MM.1S (cell line): ENCODE results near the gene TMEFF2.

Source experiments
- DNase-seq: peaks from one replicate; pipeline ENCODE4 v3.0.0-alpha.2; 2015
- H2AFZ ChIP-seq: fragments of 300-600 bp; sonication (generic); 2 replicates; pipeline ENCODE4 v1.6.0; 2016; ENCODE audit warnings: antibody characterized with exemption, low read length
- H3F3A ChIP-seq: fragments of 300-600 bp; sonication (generic); 2 replicates; pipeline ENCODE4 v1.6.1; 2016; ENCODE audit warnings: mild to moderate bottlenecking, antibody characterized with exemption, low read length, moderate library complexity, mixed read lengths; ENCODE audit not compliant: insufficient read depth
- H3K27ac ChIP-seq: fragments of 300-600 bp; sonication (generic); 2 replicates; pipeline ENCODE4 v1.5.1; 2016; ENCODE audit warnings: mild to moderate bottlenecking, low read length
- H3K27me3 ChIP-seq: fragments of 300-600 bp; sonication (generic); replicated peaks from 2 replicates; pipeline ENCODE4 v1.6.0; 2016; ENCODE audit warnings: low read length; ENCODE audit not compliant: insufficient read depth
- H3K36me3 ChIP-seq: fragments of 300-600 bp; sonication (generic); replicated peaks from 2 replicates; pipeline ENCODE4 v1.6.1; 2016; ENCODE audit warnings: mild to moderate bottlenecking, low read length, mixed read lengths; ENCODE audit not compliant: insufficient read depth
- H3K4me1 ChIP-seq: fragments of 300-600 bp; sonication (generic); 2 replicates; pipeline ENCODE4 v1.6.1; 2016; ENCODE audit warnings: low read length, mixed read lengths
- H3K4me2 ChIP-seq: fragments of 300-600 bp; sonication (generic); 2 replicates; pipeline ENCODE4 v1.6.0; 2016; ENCODE audit warnings: low read depth, low read length
- H3K4me3 ChIP-seq: fragments of 300-600 bp; sonication (generic); 2 replicates; pipeline ENCODE4 v1.5.1; 2016; ENCODE audit warnings: low read length, mixed read lengths
- H3K79me2 ChIP-seq: fragments of 300-600 bp; sonication (generic); 2 replicates; pipeline ENCODE4 v1.6.1; 2016; ENCODE audit warnings: mixed run types, low read length, mixed read lengths
- H3K9ac ChIP-seq: fragments of 300-600 bp; sonication (generic); 2 replicates; pipeline ENCODE4 v1.6.1; 2016; ENCODE audit warnings: low read length, mixed read lengths
- H3K9me2 ChIP-seq: fragments of 300-600 bp; sonication (generic); replicated peaks from 2 replicates; pipeline ENCODE4 v1.6.1; 2016; ENCODE audit warnings: mild to moderate bottlenecking, low read length, mixed read lengths; ENCODE audit not compliant: insufficient read depth
- H3K9me3 ChIP-seq: fragments of 300-600 bp; sonication (generic); replicated peaks from 2 replicates; pipeline ENCODE4 v1.6.1; 2016; ENCODE audit warnings: mild to moderate bottlenecking, low read length, mixed read lengths; ENCODE audit not compliant: insufficient read depth
- H4K20me1 ChIP-seq: fragments of 300-600 bp; sonication (generic); 2 replicates; pipeline ENCODE4 v1.6.1; 2016; ENCODE audit warnings: mild to moderate bottlenecking, low read length, moderate library complexity, mixed read lengths; ENCODE audit not compliant: insufficient read depth
- EZH2 ChIP-seq: fragments of 300-600 bp; sonication (generic); optimal IDR thresholded peaks from 2 replicates; pipeline ENCODE3; 2017; ENCODE audit warnings: low read depth, mild to moderate bottlenecking, antibody characterized with exemption, low read length, mixed read lengths
- EZH2phosphoT487 ChIP-seq: fragments of 300-600 bp; sonication (generic); IDR thresholded peaks from 2 replicates; pipeline ENCODE4 v1.6.1; 2018; ENCODE audit warnings: antibody characterized with exemption, low read length
- TF ChIP-seq, protein P1 (sequence below): fragments of 300-600 bp; sonication (generic); IDR thresholded peaks from 2 replicates; pipeline ENCODE4 v1.5.1; 2016; ENCODE audit warnings: antibody characterized with exemption, low read length, mixed read lengths

Gene TMEFF2

DNA sequence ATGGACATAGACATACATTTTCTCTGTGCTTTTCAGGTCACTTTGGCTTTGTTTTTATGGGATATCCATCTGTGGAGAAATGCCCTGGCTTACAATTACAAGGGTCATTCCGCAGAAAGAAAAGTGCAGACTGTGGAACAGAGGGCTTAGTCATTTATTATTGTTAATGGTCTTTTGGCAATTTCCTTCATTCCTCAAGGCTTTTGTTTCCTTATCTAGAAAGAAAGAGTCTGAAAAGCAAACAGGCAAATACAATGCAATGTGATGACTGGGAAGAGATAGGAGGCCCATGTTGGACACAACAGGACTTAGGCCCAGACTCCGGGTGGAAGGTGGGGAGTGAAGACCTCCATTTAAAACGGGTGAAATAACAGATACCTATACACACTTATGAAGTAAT, 218.3 kb downstream of the TMEFF2 start:
- TF ChIP-seq, protein P1, sequence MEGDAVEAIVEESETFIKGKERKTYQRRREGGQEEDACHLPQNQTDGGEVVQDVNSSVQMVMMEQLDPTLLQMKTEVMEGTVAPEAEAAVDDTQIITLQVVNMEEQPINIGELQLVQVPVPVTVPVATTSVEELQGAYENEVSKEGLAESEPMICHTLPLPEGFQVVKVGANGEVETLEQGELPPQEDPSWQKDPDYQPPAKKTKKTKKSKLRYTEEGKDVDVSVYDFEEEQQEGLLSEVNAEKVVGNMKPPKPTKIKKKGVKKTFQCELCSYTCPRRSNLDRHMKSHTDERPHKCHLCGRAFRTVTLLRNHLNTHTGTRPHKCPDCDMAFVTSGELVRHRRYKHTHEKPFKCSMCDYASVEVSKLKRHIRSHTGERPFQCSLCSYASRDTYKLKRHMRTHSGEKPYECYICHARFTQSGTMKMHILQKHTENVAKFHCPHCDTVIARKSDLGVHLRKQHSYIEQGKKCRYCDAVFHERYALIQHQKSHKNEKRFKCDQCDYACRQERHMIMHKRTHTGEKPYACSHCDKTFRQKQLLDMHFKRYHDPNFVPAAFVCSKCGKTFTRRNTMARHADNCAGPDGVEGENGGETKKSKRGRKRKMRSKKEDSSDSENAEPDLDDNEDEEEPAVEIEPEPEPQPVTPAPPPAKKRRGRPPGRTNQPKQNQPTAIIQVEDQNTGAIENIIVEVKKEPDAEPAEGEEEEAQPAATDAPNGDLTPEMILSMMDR: no peak
- TF ChIP-seq EZH2: no peak
- TF ChIP-seq EZH2phosphoT487: no peak
- no peaks in the 10 kb centered on the region for H3F3A ChIP-seq
- H3K9me3 ChIP-seq: no peaks in the 10 kb centered on the region
- H3K9me2 ChIP-seq: no peaks in the 10 kb centered on the region
- no peaks in the 10 kb centered on the region for H3K36me3 ChIP-seq
- H3K27ac ChIP-seq: no peak overlapping the region
- DNase-seq: no peak
- no peaks in the 10 kb centered on the region for H3K79me2 ChIP-seq
- no peaks in the 10 kb centered on the region for H4K20me1 ChIP-seq
- H2AFZ ChIP-seq: no peak overlapping the region
- no peak overlapping the region for H3K4me3 ChIP-seq
- H3K9ac ChIP-seq: no peak overlapping the region
- H3K4me1 ChIP-seq: no peaks in the 10 kb centered on the region
- no peak overlapping the region for H3K4me2 ChIP-seq
- no peaks in the 10 kb centered on the region for H3K27me3 ChIP-seq

DNA sequence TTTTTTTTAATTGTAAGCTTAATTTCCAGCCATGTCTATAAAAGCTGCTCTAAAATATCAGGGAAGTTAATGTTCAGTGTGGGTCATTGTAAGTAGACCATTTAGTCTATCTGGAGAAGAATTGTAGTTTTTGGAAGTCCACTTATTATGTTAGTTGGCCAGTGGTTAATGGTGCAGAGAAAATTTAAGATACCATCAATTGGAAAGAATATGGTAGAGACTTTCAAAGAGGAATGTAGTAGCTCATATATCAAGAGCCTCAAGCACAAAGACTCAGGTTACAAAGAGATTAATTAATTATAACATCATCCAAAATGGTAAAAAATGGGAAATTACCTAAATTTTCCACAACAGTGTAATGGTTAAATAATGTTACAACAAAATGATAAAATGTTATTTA, 220.1 kb downstream of the TMEFF2 start:
- Histone ChIP-seq H3F3A (no peaks in the 10 kb centered on the region), H3K9me2 (no peaks in the 10 kb centered on the region), H4K20me1 (no peaks in the 10 kb centered on the region), H3K79me2 (no peaks in the 10 kb centered on the region), H3K9ac (no peak overlapping the region), H3K4me2 (no peak overlapping the region), H3K4me3 (no peak overlapping the region), H2AFZ (no peak overlapping the region), H3K9me3 (no peaks in the 10 kb centered on the region), H3K27ac (no peak overlapping the region), H3K27me3 (no peaks in the 10 kb centered on the region), H3K4me1 (no peaks in the 10 kb centered on the region), H3K36me3 (no peaks in the 10 kb centered on the region)
- DNase-seq: no peak
- TF ChIP-seq EZH2phosphoT487: no peak
- TF ChIP-seq EZH2: no peak
- TF ChIP-seq, protein P1: no peak

DNA sequence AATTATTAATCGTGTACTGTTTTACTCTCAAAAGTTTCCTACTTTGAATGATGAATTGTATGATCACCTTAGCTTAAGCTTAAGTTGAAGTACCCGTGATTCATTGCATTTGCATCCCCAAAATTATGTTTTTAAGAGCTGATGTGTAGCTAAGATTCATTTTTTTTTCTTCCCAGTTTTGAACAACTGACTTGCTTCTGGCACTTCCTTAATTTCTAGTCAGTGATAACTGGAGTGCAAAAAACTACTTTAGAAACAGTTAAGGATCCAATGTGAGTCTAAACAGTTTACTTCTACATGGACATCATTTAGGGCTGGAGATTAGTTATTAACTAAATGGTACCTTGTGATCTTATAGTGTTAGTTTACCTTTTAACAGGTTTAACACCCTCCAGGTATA, 223.9 kb downstream of the TMEFF2 start:
- Histone ChIP-seq H3K9me2 (no peaks in the 10 kb centered on the region), H3F3A (no peaks in the 10 kb centered on the region), H3K27ac (no peak overlapping the region), H3K4me1 (no peaks in the 10 kb centered on the region), H2AFZ (no peak overlapping the region), H3K4me3 (no peak overlapping the region), H3K9me3 (no peaks in the 10 kb centered on the region), H3K9ac (no peak overlapping the region), H4K20me1 (no peaks in the 10 kb centered on the region), H3K36me3 (no peaks in the 10 kb centered on the region), H3K79me2 (no peaks in the 10 kb centered on the region), H3K4me2 (no peak overlapping the region), H3K27me3 (no peaks in the 10 kb centered on the region)
- no peak for DNase-seq
- TF ChIP-seq, protein P1: no peak
- no peak for TF ChIP-seq EZH2
- no peak for TF ChIP-seq EZH2phosphoT487
